Caco-2 (cell line): ENCODE results near the gene CD200R1. TPM values are rescaled to one million over a fixed set of nuclear protein-coding genes. Genes with fewer than 3 reads are reported as not detected.

Experiments used
- BruUV-seq: library from RNA; stranded (reverse); fragments of 400-500 nt; replicated peaks from 2 replicates; lab custom pipeline; 2021; lab: Mats Ljungman, UMichigan
- CTCF ChIA-PET: fragments of 300-600 bp; sonication (Branson Sonifier 250); formaldehyde crosslinking; loops from one replicate; lab custom pipeline; 2022; ENCODE audit warnings: antibody characterized with exemption; lab: Charles Lee
- POLR2A ChIA-PET: fragments of 300-600 bp; sonication (Branson Sonifier 250); formaldehyde crosslinking; loops from one replicate; lab custom pipeline; 2022; ENCODE audit warnings: antibody characterized with exemption; lab: Charles Lee
- DNase-seq, 2 experiments: peaks; one replicate each; pipeline versions ENCODE4 v3.0.0 to v3.0.0-alpha.2; 2020 to 2022
- H3K27me3 ChIP-seq: replicated peaks from 2 replicates; pipeline ENCODE4 v1.6.0; 2011; ENCODE audit warnings: low read length; ENCODE audit not compliant: control insufficient read depth, insufficient read depth
- H3K36me3 ChIP-seq: 2 replicates; pipeline ENCODE4 v1.5.1; 2011; ENCODE audit warnings: low read length; ENCODE audit not compliant: control insufficient read depth, insufficient read depth
- H3K4me1 ChIP-seq: fragments of 250-450 bp; sonication (Bioruptor Pico); 2 replicates; pipeline ENCODE4 v1.5.1; 2020; ENCODE audit warnings: mild to moderate bottlenecking
- H3K4me3 ChIP-seq: 2 replicates; pipeline ENCODE4 v1.5.1; 2011; ENCODE audit warnings: low read depth, mild to moderate bottlenecking, control low read depth, low read length
- H3K9me3 ChIP-seq: fragments of 250-450 bp; sonication (Bioruptor Pico); 2 replicates; pipeline ENCODE4 v1.5.1; 2020; ENCODE audit warnings: mild to moderate bottlenecking, moderate library complexity
- H3K27ac Mint-ChIP-seq: one replicate; pipeline ENCODE4 v1.8.0; 2022; ENCODE audit warnings: mixed read lengths; ENCODE audit not compliant: unreplicated experiment
- H3K27me3 Mint-ChIP-seq: one replicate; pipeline ENCODE4 v1.8.0; 2022; ENCODE audit warnings: mixed read lengths; ENCODE audit not compliant: insufficient read depth, unreplicated experiment
- H3K36me3 Mint-ChIP-seq: one replicate; pipeline ENCODE4 v1.8.0; 2022; ENCODE audit warnings: mild to moderate bottlenecking, mixed read lengths; ENCODE audit not compliant: insufficient read depth, unreplicated experiment
- H3K4me1 Mint-ChIP-seq: one replicate; pipeline ENCODE4 v1.8.0; 2022; ENCODE audit warnings: low read depth, mixed read lengths; ENCODE audit not compliant: unreplicated experiment
- H3K4me3 Mint-ChIP-seq: one replicate; pipeline ENCODE4 v1.8.0; 2022; ENCODE audit warnings: mild to moderate bottlenecking, moderate library complexity, mixed read lengths; ENCODE audit not compliant: unreplicated experiment
- H3K9me3 Mint-ChIP-seq: one replicate; pipeline ENCODE4 v1.8.0; 2022; ENCODE audit warnings: mixed read lengths; ENCODE audit not compliant: unreplicated experiment
- CTCF ChIP-seq, 2 experiments: fragments of 200-600 bp in 1 of 2; IDR thresholded peaks; 1 replicate in 1 of 2; 2 replicates in 1 of 2; pipeline versions ENCODE4 v1.5.1 to v1.8.0; 2011 to 2022; ENCODE audit warnings: antibody characterized with exemption in 1 of 2, control low read depth in 1 of 2, inconsistent platforms in 1 of 2, low read depth in 1 of 2, low read length in 1 of 2, mild to moderate bottlenecking in 1 of 2, moderate library complexity in 1 of 2; ENCODE audit not compliant: insufficient read depth in 1 of 2, severe bottlenecking in 1 of 2, unreplicated experiment in 1 of 2
- intact Hi-C: fragments of 100-400 bp; cut with micrococcal nuclease; formaldehyde crosslinking; loops from one replicate; pipeline ENCODE4 v1.10.0; 2022; ENCODE audit not compliant: unreplicated experiment
- total RNA-seq: library from RNA; stranded (reverse); gene quantifications from 2 replicates; pipeline ENCODE4 v1.2.3, GENCODE V29; 2022

CD200R1 gene
- total RNA-seq, 1 experiment from 2014 or later = 0.11 TPM

GRCh38 chr3:113002037-113002436 lies 27.1 kb upstream of the CD200R1 start:
- no peak for TF ChIP-seq CTCF (IDR thresholded peaks at IDR 0.05; ENCODE audit: insufficient read depth in 1 of 2, low read depth in 1 of 2, low read length in 1 of 2, severe bottlenecking in 1 of 2, unreplicated experiment in 1 of 2)
- H3K27ac Mint-ChIP-seq = no peak overlapping the region
- ChIA-PET CTCF (no interaction called here), POLR2A (no interaction called here)
- no peak overlapping the region for H3K4me3 Mint-ChIP-seq
- H3K36me3 ChIP-seq = peaks cover 1% of the 10 kb centered on the region; the same call in 1 of the 2 replicates
- DNase-seq = no peak
- no peaks in the 10 kb centered on the region for H3K27me3 Mint-ChIP-seq
- no peaks in the 10 kb centered on the region for H3K4me1 ChIP-seq
- no TSS peak for BruUV-seq
- no peak overlapping the region for H3K4me3 ChIP-seq
- no peaks in the 10 kb centered on the region for H3K4me1 Mint-ChIP-seq
- H3K9me3 ChIP-seq = no peaks in the 10 kb centered on the region
- peaks cover 45% of the 10 kb centered on the region for H3K36me3 Mint-ChIP-seq
- intact Hi-C loops = no loop called here
- no peaks in the 10 kb centered on the region for H3K27me3 ChIP-seq
- H3K9me3 Mint-ChIP-seq = no peaks in the 10 kb centered on the region

DNA sequence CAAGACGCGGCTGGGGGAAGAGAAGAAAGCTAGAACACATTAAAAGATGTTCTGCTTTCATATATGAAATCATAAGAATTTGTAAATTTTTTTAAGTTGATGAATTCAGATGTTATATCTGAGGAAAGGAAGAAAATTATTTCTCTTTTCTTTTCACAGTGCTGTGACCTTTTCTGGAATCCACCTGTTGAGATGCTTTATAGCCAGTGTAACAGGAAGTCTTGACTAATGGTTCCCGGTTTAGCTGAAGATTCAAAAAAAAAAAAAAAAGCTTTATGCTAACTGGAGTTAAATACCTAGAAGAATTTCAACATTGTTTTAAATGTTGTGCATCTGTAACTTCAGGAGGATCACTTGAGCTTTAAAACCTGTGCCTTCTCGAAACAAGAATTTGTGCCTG lies 25.8 kb upstream of the CD200R1 start:
- no peaks in the 10 kb centered on the region for H3K4me1 ChIP-seq
- intact Hi-C loops = no loop called here
- no peaks in the 10 kb centered on the region for H3K4me1 Mint-ChIP-seq
- H3K9me3 ChIP-seq = no peaks in the 10 kb centered on the region
- ChIA-PET POLR2A (no interaction called here), CTCF (no interaction called here)
- H3K27me3 ChIP-seq = no peaks in the 10 kb centered on the region
- H3K36me3 ChIP-seq = peaks cover 1% of the 10 kb centered on the region; the same call in 1 of the 2 replicates
- peaks cover 35% of the 10 kb centered on the region for H3K36me3 Mint-ChIP-seq
- no peak overlapping the region for H3K27ac Mint-ChIP-seq
- H3K9me3 Mint-ChIP-seq = no peaks in the 10 kb centered on the region
- H3K27me3 Mint-ChIP-seq = no peaks in the 10 kb centered on the region
- no peak overlapping the region for H3K4me3 Mint-ChIP-seq
- no peak for TF ChIP-seq CTCF (IDR thresholded peaks at IDR 0.05; ENCODE audit: insufficient read depth in 1 of 2, low read depth in 1 of 2, low read length in 1 of 2, severe bottlenecking in 1 of 2, unreplicated experiment in 1 of 2)
- H3K4me3 ChIP-seq = no peak overlapping the region
- BruUV-seq = no TSS peak
- no peak for DNase-seq

- POLR2A ChIA-PET = no interaction called here
- no peaks in the 10 kb centered on the region for H3K27me3 ChIP-seq
- peaks cover 16% of the 10 kb centered on the region; the same call in 1 of the 2 replicates for H3K4me1 ChIP-seq
- CTCF ChIA-PET = no interaction called here
- no peak for DNase-seq
- no peak overlapping the region for H3K4me3 ChIP-seq
- peaks cover 21% of the 10 kb centered on the region for H3K36me3 Mint-ChIP-seq
- no peak overlapping the region for H3K27ac Mint-ChIP-seq
- H3K9me3 Mint-ChIP-seq = no peaks in the 10 kb centered on the region
- BruUV-seq = no TSS peak
- no peak overlapping the region for H3K4me3 Mint-ChIP-seq
- H3K4me1 Mint-ChIP-seq = peaks cover 9% of the 10 kb centered on the region
- H3K36me3 ChIP-seq = no peaks in the 10 kb centered on the region
- no peaks in the 10 kb centered on the region for H3K9me3 ChIP-seq
- no peaks in the 10 kb centered on the region for H3K27me3 Mint-ChIP-seq
- intact Hi-C loops = no loop called here
- no peak for TF ChIP-seq CTCF (IDR thresholded peaks at IDR 0.05; ENCODE audit: insufficient read depth in 1 of 2, low read depth in 1 of 2, low read length in 1 of 2, severe bottlenecking in 1 of 2, unreplicated experiment in 1 of 2)
Measured at GRCh38 chr3:112995800-112996199, 20.9 kb upstream of the CD200R1 start.
